Neural cell (in vitro differentiated cells): ENCODE data around the gene MIEF1. TPM values are rescaled to one million over a fixed set of nuclear protein-coding genes. Genes with fewer than 3 reads are reported as not detected.

Source experiments
- H2AFZ ChIP-seq: fragments of 200-600, 300-800 bp; sonication (generic), shearing (Covaris generic); 2 replicates; pipeline ENCODE4 v1.6.0; 2014; ENCODE audit warnings: low read depth, mild to moderate bottlenecking, antibody characterized with exemption, low read length, moderate library complexity
- H3F3A ChIP-seq: fragments of 200-600 bp; shearing (Covaris generic); 2 replicates; pipeline ENCODE4 v1.6.1; 2016; ENCODE audit warnings: mild to moderate bottlenecking, moderate library complexity, mixed read lengths, antibody characterized with exemption, low read length; ENCODE audit not compliant: insufficient read depth, poor library complexity, severe bottlenecking
- H3K27ac ChIP-seq: fragments of 200-600, 300-800 bp; sonication (generic), shearing (Covaris generic); 2 replicates; pipeline ENCODE4 v1.5.1; 2014; ENCODE audit warnings: mild to moderate bottlenecking, low read length, moderate library complexity
- H3K27me3 ChIP-seq: fragments of 300-800, 200-600 bp; sonication (generic), shearing (Covaris generic); 2 replicates; pipeline ENCODE4 v1.6.0; 2014; ENCODE audit warnings: mild to moderate bottlenecking, low read depth, low read length, moderate library complexity; ENCODE audit not compliant: insufficient read depth
- H3K36me3 ChIP-seq: fragments of 300-800, 200-600 bp; sonication (generic), shearing (Covaris generic); 2 replicates; pipeline ENCODE4 v1.5.1; 2014; ENCODE audit warnings: mild to moderate bottlenecking, antibody characterized with exemption, low read length, moderate library complexity; ENCODE audit not compliant: insufficient read depth
- H3K4me2 ChIP-seq: fragments of 300-800, 200-600 bp; sonication (generic), shearing (Covaris generic); 2 replicates; pipeline ENCODE4 v1.6.0; 2014; ENCODE audit warnings: mild to moderate bottlenecking, low read length
- H3K4me3 ChIP-seq: fragments of 300-800, 200-600 bp; sonication (generic), shearing (Covaris generic); 2 replicates; pipeline ENCODE4 v1.5.1; 2014; ENCODE audit warnings: mild to moderate bottlenecking, low read length, moderate library complexity
- H3K79me2 ChIP-seq: fragments of 200-600 bp; shearing (Covaris generic); replicated peaks from 2 replicates; pipeline ENCODE4 v1.6.0; 2014; ENCODE audit warnings: mild to moderate bottlenecking, low read length, moderate library complexity; ENCODE audit not compliant: insufficient read depth
- H3K9ac ChIP-seq: fragments of 300-800, 200-600 bp; sonication (generic), shearing (Covaris generic); 2 replicates; pipeline ENCODE4 v1.6.1; 2016; ENCODE audit warnings: mild to moderate bottlenecking, low read length, mixed read lengths
- H3K9me2 ChIP-seq: fragments of 200-600 bp; shearing (Covaris generic); 2 replicates; pipeline ENCODE4 v1.6.1; 2016; ENCODE audit warnings: mild to moderate bottlenecking, low read length, mixed read lengths; ENCODE audit not compliant: insufficient read depth
- H3K9me3 ChIP-seq: fragments of 200-600, 300-800 bp; sonication (generic), shearing (Covaris generic); 2 replicates; pipeline ENCODE4 v1.6.1; 2016; ENCODE audit warnings: mild to moderate bottlenecking, mixed run types, low read length, moderate library complexity, mixed read lengths
- H4K20me1 ChIP-seq: fragments of 200-600 bp; shearing (Covaris generic); 2 replicates; pipeline ENCODE4 v1.6.1; 2016; ENCODE audit warnings: mild to moderate bottlenecking, mixed run types; ENCODE audit not compliant: insufficient read depth
- EP300 ChIP-seq: fragments of 450-650 bp; conservative IDR thresholded peaks from 2 replicates; pipeline ENCODE4 v1.6.1; 2014; ENCODE audit warnings: antibody characterized with exemption, mild to moderate bottlenecking, moderate library complexity; ENCODE audit not compliant: poor library complexity, severe bottlenecking
- EZH2 ChIP-seq: fragments of 200-600, 300-800 bp; shearing (Covaris generic), sonication (generic); IDR thresholded peaks from 2 replicates; pipeline ENCODE4 v1.6.1; 2014; ENCODE audit warnings: antibody characterized with exemption, low read length, borderline replicate concordance, mild to moderate bottlenecking; ENCODE audit not compliant: insufficient read depth, poor library complexity, severe bottlenecking
- MXI1 ChIP-seq: fragments of 450-650 bp; conservative IDR thresholded peaks from 2 replicates; pipeline ENCODE4 v1.6.1; 2014; ENCODE audit warnings: antibody characterized with exemption, mild to moderate bottlenecking; ENCODE audit not compliant: poor library complexity, severe bottlenecking
- POLR2AphosphoS5 ChIP-seq: IDR thresholded peaks from 2 replicates; pipeline ENCODE4 v1.6.1; 2012
- RAD21 ChIP-seq: fragments of 450-650 bp; conservative IDR thresholded peaks from 2 replicates; pipeline ENCODE4 v1.6.1; 2014; ENCODE audit warnings: antibody characterized with exemption, mild to moderate bottlenecking, moderate library complexity
- REST ChIP-seq: IDR thresholded peaks from 2 replicates; pipeline ENCODE4 v1.6.1; 2012; ENCODE audit warnings: borderline replicate concordance
- TAF1 ChIP-seq: IDR thresholded peaks from 2 replicates; pipeline ENCODE4 v1.6.1; 2012; ENCODE audit warnings: low read depth
- polyA plus RNA-seq: library from polyadenylated mRNA; depleted of rRNA; stranded (reverse); fragments of >200 nt; gene quantifications from 2 replicates; pipeline ENCODE4 v1.2.3, GENCODE V29; 2014
- TF ChIP-seq, protein P1 (sequence below): fragments of 450-650 bp; IDR thresholded peaks from 2 replicates; pipeline ENCODE4 v1.5.1; 2014; ENCODE audit warnings: antibody characterized with exemption, mild to moderate bottlenecking, moderate library complexity; ENCODE audit not compliant: poor library complexity, severe bottlenecking

MIEF1 gene
- polyA plus RNA-seq, 1 donor from 2014 or later, result 19.8 TPM

GRCh38 chr22:39490135-39490798 is 11.8 kb upstream of the MIEF1 start:
- Histone ChIP-seq H3F3A (no peaks in the 10 kb centered on the region), H3K9me2 (no peaks in the 10 kb centered on the region), H4K20me1 (no peaks in the 10 kb centered on the region), H3K4me3 (no peak overlapping the region), H3K36me3 (no peaks in the 10 kb centered on the region), H3K27ac (no peak overlapping the region), H2AFZ (no peak overlapping the region), H3K27me3 (no peaks in the 10 kb centered on the region), H3K79me2 (no peaks in the 10 kb centered on the region), H3K9ac (no peak overlapping the region), H3K4me2 (no peak overlapping the region), H3K9me3 (no peaks in the 10 kb centered on the region)
- TF ChIP-seq MXI1, result peak; percentile 36
- TF ChIP-seq, protein P1, sequence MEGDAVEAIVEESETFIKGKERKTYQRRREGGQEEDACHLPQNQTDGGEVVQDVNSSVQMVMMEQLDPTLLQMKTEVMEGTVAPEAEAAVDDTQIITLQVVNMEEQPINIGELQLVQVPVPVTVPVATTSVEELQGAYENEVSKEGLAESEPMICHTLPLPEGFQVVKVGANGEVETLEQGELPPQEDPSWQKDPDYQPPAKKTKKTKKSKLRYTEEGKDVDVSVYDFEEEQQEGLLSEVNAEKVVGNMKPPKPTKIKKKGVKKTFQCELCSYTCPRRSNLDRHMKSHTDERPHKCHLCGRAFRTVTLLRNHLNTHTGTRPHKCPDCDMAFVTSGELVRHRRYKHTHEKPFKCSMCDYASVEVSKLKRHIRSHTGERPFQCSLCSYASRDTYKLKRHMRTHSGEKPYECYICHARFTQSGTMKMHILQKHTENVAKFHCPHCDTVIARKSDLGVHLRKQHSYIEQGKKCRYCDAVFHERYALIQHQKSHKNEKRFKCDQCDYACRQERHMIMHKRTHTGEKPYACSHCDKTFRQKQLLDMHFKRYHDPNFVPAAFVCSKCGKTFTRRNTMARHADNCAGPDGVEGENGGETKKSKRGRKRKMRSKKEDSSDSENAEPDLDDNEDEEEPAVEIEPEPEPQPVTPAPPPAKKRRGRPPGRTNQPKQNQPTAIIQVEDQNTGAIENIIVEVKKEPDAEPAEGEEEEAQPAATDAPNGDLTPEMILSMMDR, result no peak

DNA sequence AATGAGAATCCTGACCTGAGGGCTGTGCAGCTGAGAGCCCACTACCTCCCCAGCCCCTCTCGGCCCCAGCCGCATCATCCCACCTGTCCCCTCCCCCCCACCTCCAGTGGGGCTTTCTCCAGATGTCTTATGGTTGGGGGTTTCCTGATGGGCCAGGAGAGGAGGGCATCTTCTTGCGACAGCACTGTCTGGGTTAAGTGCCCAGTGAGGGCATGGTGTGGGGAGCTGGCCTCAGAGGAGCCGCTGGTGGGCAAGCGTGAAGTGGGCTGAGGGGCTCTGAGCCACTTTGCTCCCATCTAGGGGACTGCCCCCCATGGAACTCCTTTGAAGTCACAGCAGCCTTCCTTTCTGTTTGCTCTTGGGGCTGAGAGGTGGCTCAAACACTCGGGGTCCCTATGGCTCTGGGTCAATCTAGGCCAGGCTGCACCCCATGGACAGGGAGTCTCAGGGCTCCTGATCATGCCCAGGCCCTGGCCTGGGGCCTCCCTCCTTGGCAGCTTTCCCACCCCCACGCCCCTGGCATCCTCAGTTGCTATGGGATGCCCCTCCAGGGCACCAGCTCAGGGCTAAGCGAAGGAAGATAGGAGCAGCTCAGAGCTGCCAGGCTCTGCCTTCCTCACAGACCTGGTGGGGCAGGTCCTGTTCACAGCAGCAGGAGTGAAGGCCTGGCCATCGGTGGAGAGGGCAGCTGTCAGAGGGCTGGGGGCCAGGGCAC is 11.0 kb upstream of the MIEF1 start:
- Histone ChIP-seq H3K36me3 (no peaks in the 10 kb centered on the region), H3K27me3 (no peaks in the 10 kb centered on the region), H3K4me3 (no peak overlapping the region), H3K9ac (no peak overlapping the region), H3K9me3 (no peaks in the 10 kb centered on the region), H3K4me2 (no peak overlapping the region), H3K9me2 (no peaks in the 10 kb centered on the region), H2AFZ (no peak overlapping the region), H4K20me1 (no peaks in the 10 kb centered on the region), H3K27ac (no peak overlapping the region), H3F3A (no peaks in the 10 kb centered on the region), H3K79me2 (no peaks in the 10 kb centered on the region)
- TF ChIP-seq POLR2AphosphoS5 (no peak), TAF1 (no peak), MXI1 (no peak), REST (no peak), EP300 (no peak), EZH2 (no peak), RAD21 (no peak)
- TF ChIP-seq, protein P1, result no peak
